Smooth muscle cell (in vitro differentiated cells): ENCODE data around the gene GRIP2. TPM values are rescaled to one million over a fixed set of nuclear protein-coding genes. Genes with fewer than 3 reads are reported as not detected.

Source experiments
- DNase-seq: peaks from one replicate; lab custom pipeline; 2025; ENCODE audit not compliant: unreplicated experiment; lab: John Stamatoyannopoulos, UW
- H2AFZ ChIP-seq: fragments of 200-600 bp; sonication (generic); 2 replicates; pipeline ENCODE4 v1.6.0; 2016; ENCODE audit warnings: antibody characterized with exemption, low read depth, mild to moderate bottlenecking
- H3F3A ChIP-seq: fragments of 200-600 bp; sonication (generic); 2 replicates; pipeline ENCODE4 v1.6.0; 2017; ENCODE audit warnings: antibody characterized with exemption, low read depth
- H3K27ac ChIP-seq: fragments of 200-600 bp; sonication (generic); 2 replicates; pipeline ENCODE4 v1.5.1; 2016; ENCODE audit warnings: low read depth, mild to moderate bottlenecking
- H3K27me3 ChIP-seq: fragments of 200-600 bp; sonication (generic); 2 replicates; pipeline ENCODE4 v1.6.1; 2016; ENCODE audit warnings: low read depth, mild to moderate bottlenecking
- H3K36me3 ChIP-seq: fragments of 200-600 bp; sonication (generic); 2 replicates; pipeline ENCODE4 v1.5.1; 2016; ENCODE audit warnings: low read depth
- H3K4me1 ChIP-seq: fragments of 200-600 bp; sonication (generic); 2 replicates; pipeline ENCODE4 v1.5.1; 2016; ENCODE audit warnings: low read depth
- H3K4me2 ChIP-seq: fragments of 200-600 bp; sonication (generic); 2 replicates; pipeline ENCODE4 v1.6.0; 2016; ENCODE audit warnings: mild to moderate bottlenecking
- H3K4me3 ChIP-seq: fragments of 200-600 bp; sonication (generic); 2 replicates; pipeline ENCODE4 v1.5.1; 2016; ENCODE audit warnings: mild to moderate bottlenecking
- H3K79me2 ChIP-seq: fragments of 200-600 bp; sonication (generic); 2 replicates; pipeline ENCODE4 v1.6.0; 2016; ENCODE audit warnings: low read depth, mild to moderate bottlenecking
- H3K9ac ChIP-seq: fragments of 200-600 bp; sonication (generic); 2 replicates; pipeline ENCODE4 v1.6.0; 2016; ENCODE audit warnings: low read depth
- H3K9me3 ChIP-seq: fragments of 200-600 bp; sonication (generic); replicated peaks from 2 replicates; pipeline ENCODE4 v1.5.1; 2016; ENCODE audit warnings: low read depth
- H4K20me1 ChIP-seq: fragments of 200-600 bp; sonication (generic); 2 replicates; pipeline ENCODE4 v1.6.0; 2016; ENCODE audit warnings: low read depth
- CTCF ChIP-seq: fragments of 200-600 bp; sonication (generic); IDR thresholded peaks from 2 replicates; pipeline ENCODE4 v1.5.1; 2017; ENCODE audit warnings: borderline replicate concordance, mild to moderate bottlenecking, antibody characterized with exemption; ENCODE audit not compliant: insufficient read depth, poor library complexity, severe bottlenecking
- WGBS: methylation state at CpG from one replicate; pipeline ENCODE4 v1.1.7; 2016; ENCODE audit warnings: low lambda C conversion rate; 5-methylcytosine and 5-hydroxymethylcytosine counted together
- polyA plus RNA-seq: library from polyadenylated mRNA; unstranded; fragments of >200 nt; fragmentation: Nextera tagmentation; extraction: Ambion mirVana; gene quantifications from 2 replicates; pipeline ENCODE4 v1.2.1, GENCODE V29; 2016
- total RNA-seq: library from RNA; depleted of rRNA; stranded (reverse); fragments of >200 nt; gene quantifications from 2 replicates; pipeline ENCODE4 v1.2.3, GENCODE V29; 2014

Gene GRIP2
- total and polyA plus RNA-seq, 2 experiments from 2014 or later = 2.0 to 6.5 TPM

- Histone ChIP-seq H3K4me1 (no peaks in the 10 kb centered on the region), H3K9ac (peak overlapping the region; percentile 34), H3K79me2 (no peaks in the 10 kb centered on the region), H3K36me3 (no peaks in the 10 kb centered on the region), H4K20me1 (no peaks in the 10 kb centered on the region), H3F3A (no peaks in the 10 kb centered on the region), H3K27ac (peak overlapping the region; percentile 62), H3K27me3 (no peaks in the 10 kb centered on the region), H3K9me3 (no peaks in the 10 kb centered on the region), H2AFZ (peak overlapping the region; percentile 50), H3K4me3 (no peak overlapping the region), H3K4me2 (peak overlapping the region; percentile 70)
- TF ChIP-seq CTCF = no peak
- 48% methylated on average over 17 of the region's 17 CpGs for WGBS
- no peak for DNase-seq
These were observed 14.2 kb downstream of the GRIP2 start for GRCh38 chr3:14525685-14526631.

- H3K27ac ChIP-seq = peak overlapping the region; percentile 62
- TF ChIP-seq CTCF = no peak
- H3K27me3 ChIP-seq = no peaks in the 10 kb centered on the region
- no peaks in the 10 kb centered on the region for H3K79me2 ChIP-seq
- no peaks in the 10 kb centered on the region for H3F3A ChIP-seq
- no peak for DNase-seq
- no peaks in the 10 kb centered on the region for H3K9me3 ChIP-seq
- no peaks in the 10 kb centered on the region for H4K20me1 ChIP-seq
- no peak overlapping the region for H3K4me3 ChIP-seq
- peak overlapping the region; percentile 34 for H3K9ac ChIP-seq
- H3K4me1 ChIP-seq = no peaks in the 10 kb centered on the region
- peak overlapping the region; percentile 70 for H3K4me2 ChIP-seq
- H3K36me3 ChIP-seq = no peaks in the 10 kb centered on the region
- WGBS = 89% methylated on average over 9 of the region's 9 CpGs
- peak overlapping the region; percentile 50 for H2AFZ ChIP-seq
These were observed 15.1 kb downstream of the GRIP2 start for GRCh38 chr3:14524920-14525660.

DNA sequence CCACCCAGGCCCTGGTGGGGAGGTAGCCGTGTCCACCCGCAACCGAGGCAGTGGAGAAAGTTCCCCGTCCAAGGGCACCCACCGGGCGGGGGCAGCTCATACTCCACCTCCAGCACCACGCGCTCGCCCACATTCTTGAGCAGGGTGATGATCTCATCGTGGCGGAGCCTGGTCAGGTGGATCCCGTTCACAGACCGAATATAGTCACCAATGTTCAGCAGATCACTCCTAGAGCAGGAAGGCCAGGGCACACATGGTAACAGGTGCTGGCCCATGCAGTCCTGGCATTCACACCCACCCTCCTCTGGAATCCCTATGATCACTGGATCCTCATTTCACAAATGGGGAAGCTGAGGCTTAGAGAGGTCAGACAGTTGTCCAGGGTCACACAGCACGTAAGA, 15.8 kb downstream of the GRIP2 start:
- no peak overlapping the region for H3K27ac ChIP-seq
- DNase-seq = no peak
- no peak overlapping the region for H3K9ac ChIP-seq
- H4K20me1 ChIP-seq = no peaks in the 10 kb centered on the region
- no peaks in the 10 kb centered on the region for H3K79me2 ChIP-seq
- no peaks in the 10 kb centered on the region for H3K36me3 ChIP-seq
- H2AFZ ChIP-seq = no peak overlapping the region
- H3K4me2 ChIP-seq = peak overlapping the region; percentile 70
- WGBS = 88% methylated on average over 14 of the region's 14 CpGs
- no peaks in the 10 kb centered on the region for H3K27me3 ChIP-seq
- no peaks in the 10 kb centered on the region for H3K4me1 ChIP-seq
- no peak for TF ChIP-seq CTCF
- no peaks in the 10 kb centered on the region for H3F3A ChIP-seq
- no peaks in the 10 kb centered on the region for H3K9me3 ChIP-seq
- H3K4me3 ChIP-seq = no peak overlapping the region
